OCI-M2 (cell line): ENCODE results near the gene SPC25.
"Not testable (repeated sequence)": the region's sequence is repeated elsewhere in the genome, so short reads cannot be mapped to it uniquely, and the experiment has no call there.

Experiments
- DNase-seq: peaks from one replicate; lab custom pipeline; 2025; ENCODE audit not compliant: unreplicated experiment; lab: John Stamatoyannopoulos, UW

Gene SPC25, protein sequence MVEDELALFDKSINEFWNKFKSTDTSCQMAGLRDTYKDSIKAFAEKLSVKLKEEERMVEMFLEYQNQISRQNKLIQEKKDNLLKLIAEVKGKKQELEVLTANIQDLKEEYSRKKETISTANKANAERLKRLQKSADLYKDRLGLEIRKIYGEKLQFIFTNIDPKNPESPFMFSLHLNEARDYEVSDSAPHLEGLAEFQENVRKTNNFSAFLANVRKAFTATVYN

DNA sequence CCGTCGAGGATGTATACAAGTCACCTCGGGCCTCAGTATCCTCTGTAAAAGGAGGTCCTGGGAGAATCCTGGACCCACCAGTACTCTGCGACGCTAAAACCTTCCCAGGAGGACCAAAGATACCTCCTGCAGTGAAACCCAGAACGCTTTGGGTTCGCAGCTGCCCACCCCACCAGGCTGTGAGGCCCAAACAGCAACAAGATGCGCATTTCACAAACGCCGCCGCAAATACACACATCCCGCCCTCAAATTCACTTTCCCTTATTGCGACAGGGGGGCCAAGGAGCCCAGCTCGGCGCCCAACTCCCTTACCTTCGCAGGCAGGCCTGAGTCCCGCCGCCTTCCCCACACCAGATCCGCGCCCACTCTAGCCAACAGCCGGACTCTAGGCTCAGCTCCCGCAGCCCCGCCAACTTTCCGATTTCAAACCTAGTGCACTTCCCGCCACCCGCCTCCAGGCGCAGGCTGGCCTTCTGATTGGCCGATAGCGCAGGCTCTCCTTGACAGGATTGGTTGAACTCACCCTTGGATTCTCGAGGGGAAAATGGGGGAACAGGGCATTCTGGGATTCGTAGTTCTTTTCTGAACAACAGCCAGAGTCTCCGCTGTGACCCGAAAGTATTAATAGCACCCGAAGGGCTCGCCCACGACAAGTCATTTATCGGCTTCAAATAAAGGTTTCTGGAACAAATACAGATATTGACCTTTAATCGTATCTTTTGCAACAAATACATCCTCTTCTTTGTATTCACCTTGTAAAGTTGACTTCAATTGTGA lies at the start of gene SPC25:
SPC25 (minus strand) TSS at position 425 of the 777 bp plus-strand sequence. CDS start 911 bp downstream, outside the sequence.
- DNase-seq, result peak; percentile 63

DNA sequence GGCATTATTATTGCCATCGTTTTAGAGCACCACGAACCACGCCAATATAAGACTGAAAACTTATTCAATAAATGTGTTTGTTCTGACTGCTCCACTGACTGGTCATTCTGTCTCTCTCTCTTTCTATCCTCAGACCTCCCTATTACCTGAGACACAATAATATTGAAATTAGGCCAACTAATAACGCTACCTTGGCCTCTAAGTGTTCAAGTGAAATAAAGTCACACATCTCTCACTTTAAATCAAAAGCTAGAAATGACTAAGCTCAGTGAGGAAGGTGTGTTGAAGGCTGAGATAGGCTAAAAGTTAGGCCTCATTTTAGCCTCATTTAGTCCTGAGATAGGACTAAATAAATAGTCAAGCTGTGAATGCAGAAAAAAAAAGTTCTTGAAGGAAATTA lies 49.7 kb upstream of the SPC25 start:
- no peak for DNase-seq

DNA sequence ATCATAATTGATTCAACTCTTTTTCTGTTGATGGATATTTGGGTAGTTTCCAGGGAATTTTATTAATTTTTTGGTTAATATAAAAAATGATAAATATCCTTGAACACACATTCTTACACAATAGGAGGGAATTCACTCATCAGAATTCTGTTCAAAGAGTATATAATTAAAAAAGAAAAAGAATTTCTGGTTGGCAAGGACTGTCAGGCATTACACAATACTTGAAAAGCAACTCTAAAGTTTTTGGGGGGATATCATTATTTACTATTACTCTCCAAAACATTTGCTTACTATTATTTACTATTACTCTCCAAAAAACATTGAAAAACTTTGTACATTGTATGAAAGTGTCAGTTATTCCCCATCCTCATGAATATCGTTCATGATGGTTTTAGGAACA lies 48.8 kb upstream of the SPC25 start:
- DNase-seq, result no peak

DNA sequence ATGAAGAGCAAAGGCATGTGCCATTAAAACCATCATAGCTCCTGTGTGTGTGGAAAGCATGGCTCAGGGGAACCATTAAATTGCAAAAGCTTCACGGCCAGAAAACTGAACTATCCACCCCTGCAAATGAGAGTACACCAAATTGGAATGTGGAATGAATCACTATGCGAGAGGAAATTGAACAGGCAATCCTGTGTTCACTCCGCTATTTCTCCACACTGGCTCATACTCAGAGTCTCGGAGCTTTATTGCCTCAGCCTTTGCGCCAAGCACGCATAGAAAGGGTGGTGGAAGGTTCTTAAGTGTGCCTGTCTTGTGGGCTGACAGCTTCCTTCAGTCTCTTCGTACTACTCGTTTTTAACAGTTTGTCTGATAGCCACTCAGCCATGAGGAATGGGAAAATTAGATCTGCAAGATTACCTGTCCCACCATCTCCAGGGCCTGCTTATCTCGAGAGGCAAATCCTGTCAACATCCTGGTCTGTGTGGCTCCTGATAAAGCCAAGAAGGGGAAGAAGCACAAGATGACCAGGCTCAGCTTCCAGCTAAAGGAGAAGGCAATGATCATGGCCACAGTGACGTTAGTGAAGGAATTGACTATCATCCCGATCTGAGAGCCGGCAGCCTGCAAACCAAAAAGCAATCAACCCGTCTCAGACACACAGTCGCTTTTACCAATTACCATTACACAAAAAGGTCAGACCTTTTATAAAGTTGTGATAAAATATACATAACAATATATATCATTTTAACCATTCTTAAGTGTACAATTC lies 45.8 kb upstream of the SPC25 start:
- peak; percentile 51 for DNase-seq

DNA sequence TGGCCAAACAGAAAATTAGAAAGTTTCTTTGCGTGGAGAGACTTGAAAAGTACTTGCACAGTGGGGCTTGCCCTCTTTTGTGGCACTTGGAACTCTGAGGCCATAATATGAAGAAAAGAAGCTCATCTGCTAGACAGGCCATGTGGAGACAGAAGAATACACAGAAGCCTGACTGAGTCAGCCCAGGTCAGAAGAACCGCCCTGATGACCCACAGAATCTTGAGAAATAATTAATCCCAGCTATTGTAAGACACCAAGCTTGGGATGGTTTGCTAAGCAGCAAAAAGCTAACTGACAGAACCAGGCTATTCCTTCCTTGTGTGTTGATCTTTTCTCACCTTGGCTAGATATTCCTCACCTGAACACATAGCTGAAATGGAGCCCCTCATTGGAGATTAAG lies 44.6 kb upstream of the SPC25 start:
- DNase-seq, result no peak

DNA sequence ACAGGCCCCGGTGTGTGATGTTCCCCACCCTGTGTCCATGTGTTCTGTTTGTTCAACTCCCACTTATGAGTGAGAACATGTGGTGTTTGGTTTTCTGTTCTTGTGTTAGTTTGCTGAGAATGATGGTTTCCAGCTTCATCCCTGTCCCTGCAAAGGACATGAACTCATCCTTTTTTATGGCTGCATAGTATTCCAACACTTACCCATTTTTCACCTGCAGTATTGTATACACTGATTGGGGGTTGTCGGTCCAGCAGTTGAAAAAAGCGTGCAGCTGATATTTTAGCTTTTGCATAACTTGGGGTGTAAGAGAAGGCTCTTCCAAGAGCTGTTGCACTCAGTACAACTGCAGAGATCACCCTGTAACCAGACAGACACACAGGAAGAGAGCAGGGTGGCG lies 41.9 kb upstream of the SPC25 start:
- not testable (repeated sequence) for DNase-seq

DNA sequence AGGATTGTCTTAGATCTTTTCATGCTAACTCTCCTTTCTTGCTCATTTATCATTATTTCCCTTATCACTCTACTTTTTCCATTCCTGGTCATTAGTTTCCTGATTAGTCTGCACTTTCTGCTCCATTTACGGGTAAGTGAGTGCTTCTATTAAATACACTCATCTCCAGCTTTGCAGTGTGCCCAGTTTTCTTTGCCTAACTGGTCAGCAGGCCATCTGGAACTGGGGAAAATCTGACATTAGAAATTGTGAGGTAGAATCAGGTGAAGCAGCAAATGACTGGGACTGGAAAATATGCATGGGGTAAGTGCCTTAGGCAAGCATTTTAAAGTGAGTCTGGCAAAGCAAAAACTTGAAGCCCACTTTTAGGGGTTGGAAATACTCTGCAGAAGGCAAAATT lies 40.0 kb upstream of the SPC25 start:
- DNase-seq, result no peak

DNA sequence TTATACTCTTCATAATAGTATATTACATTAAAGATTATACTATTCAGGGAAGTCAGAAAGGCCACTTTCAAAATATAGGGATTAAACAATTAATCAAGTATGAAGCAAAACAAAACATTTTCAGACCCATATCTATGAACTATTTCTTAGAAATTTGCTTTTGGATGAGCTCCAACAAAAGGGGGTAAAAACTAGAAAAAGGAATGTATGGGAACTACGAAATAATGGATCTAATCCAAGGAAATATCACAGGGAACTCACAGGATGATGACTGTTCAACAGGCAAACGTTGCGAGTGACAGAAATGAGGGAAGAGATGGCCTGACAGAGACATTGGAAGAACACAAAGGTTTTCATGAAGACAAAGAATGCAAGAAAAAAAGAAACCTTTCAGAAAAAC lies 38.8 kb upstream of the SPC25 start:
- DNase-seq, result no peak

DNA sequence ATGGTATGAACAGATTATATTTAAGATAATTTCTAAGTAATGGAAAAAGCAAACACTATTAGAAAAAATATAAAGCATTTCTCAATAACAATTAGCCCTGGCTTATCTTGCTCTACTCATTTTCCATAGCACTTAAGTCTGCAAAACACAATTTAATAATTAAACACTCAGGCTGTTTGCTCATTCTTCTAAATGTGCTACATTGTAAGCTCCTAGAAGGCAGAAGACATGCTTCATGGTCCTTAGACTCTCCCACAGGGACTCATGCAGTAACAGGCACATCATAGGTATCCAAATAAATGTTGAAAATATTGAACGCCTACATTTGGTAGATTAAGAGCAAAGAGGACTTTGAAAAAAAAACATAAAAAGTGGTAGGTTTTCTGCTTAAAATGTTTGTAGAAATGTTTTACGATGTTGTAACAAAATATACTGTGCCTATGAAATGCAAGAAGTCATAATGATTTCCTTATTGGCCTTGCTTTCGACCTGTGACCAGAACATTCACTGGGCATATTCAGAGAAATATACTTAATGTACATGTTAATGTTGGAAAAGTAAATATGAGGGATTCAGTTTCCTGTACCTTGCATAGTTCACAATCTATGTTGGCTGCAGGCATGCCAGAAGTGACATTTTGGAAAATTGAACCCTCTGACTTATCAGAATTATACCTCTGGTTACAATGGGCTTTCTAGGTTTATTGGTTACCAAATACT lies 38.0 kb upstream of the SPC25 start:
- DNase-seq, result no peak

DNA sequence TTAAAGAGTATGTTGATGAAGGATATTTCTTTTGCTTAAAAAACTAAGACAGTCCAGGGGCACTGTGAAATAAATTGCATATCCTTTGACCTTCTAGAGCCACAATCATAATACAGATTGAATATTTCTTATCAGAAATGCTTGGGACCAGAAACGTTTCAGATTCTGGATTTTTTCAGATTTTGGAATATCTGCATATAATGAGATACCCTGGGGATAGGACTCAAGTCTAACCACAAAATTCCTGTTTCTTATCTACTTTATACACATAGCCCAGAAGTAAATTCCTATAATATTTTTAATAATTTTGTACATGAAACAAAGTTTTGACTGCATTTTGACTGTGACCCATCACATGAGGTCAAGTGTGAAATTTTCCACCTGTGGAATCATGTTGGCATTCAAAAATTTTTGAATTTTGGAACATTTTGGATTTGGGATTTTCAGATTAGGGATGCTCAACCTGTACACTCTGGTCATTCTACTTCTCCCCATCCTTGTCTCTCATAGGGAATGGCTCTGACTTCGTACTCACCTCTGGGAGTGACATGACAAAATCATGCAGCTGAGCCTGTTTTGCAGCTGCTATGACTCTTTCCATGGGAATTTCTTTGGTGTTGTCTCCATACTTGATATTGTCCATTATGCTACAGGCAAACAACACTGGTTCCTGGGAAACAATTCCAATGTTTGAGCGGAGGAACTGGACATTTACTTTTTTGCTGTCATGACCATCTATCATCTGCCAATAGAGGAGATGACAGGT lies 36.6 kb upstream of the SPC25 start:
- no peak for DNase-seq

DNA sequence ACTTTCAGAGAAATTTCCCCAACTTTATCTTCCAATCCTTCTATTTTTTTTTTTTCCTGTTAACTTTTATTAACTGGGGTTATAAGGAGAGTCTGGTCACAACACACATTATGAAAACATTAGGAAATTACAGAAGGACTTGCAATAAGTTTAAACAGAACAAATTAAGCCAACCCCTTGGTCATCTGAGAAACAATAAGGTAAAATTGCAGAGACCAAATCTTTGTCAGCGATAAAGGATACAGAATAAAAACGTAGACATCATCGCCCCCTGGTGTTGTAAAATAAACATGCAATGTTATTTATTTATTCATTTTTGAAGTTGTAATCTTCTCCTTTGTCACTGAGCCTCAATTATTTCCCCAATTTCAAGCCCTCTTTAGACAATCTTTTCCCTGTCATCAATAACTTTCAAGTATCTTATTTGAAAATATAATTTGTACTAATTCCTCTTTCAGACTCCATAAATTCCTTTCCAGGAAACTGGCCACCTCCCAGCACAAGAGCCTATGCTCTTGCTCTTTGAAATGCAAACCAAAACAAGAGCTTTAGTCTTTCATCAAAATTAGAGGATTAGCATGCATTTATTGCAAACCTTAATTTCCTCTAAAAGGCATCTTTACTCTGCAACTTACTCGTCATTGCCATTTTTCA lies 30.4 kb upstream of the SPC25 start:
- peak; percentile 14 for DNase-seq

DNA sequence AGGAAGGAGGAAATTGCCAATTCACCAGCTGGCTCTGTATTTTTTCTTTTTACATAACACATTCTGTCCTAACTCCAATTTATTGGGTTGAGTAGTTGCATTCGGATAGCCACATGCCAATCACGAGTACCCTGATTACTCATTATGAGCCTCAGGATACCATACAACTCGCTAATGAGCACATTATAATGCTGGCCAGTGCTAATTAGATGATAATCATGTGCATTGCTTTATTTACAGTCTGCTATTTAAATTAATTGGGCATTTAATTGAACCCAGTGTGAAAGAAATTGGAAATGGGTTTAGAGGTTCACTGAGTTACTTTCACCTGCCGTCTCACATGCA lies 26.1 kb upstream of the SPC25 start:
- no peak for DNase-seq

DNA sequence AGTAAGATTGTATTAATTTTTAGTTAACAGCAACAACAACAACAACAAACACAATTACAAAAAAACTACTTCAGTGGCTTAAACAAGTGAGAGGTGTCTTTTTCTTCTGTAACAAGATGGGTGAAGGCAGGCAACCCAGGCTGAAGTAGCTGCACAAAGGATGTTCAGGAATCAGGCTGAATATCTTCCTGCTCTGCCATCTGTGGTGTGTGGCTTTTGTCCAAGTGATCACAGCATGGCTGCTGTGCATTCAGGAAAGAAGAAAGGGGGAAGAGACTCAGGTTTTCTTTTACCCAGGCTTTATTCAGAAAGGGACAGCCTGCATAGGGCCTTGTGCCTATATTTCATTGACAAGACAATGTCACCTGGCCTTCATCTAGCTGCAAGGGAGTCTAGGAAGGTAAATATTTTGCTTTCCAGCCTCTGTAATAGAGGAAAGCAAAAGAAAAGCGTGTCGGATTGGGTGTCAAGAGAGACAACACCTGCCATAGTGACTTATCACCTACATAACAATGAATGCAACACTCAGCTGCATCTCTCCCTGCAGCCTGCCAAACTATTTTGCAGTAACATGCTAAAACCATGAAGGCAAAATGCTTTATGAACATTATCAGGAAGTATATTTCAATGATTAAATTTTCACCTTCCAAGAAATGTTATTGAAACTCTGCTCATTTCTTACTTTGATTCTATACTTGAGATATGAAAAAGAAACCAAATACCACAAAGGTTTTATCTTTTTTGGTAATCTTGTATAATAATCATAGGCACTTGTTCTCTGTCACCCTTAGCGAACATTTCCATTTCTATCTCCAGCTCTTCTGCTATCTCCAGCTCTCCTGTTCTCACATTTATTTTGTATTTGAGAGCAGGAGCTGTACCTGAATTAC lies 25.5 kb upstream of the SPC25 start:
- DNase-seq, result no peak

DNA sequence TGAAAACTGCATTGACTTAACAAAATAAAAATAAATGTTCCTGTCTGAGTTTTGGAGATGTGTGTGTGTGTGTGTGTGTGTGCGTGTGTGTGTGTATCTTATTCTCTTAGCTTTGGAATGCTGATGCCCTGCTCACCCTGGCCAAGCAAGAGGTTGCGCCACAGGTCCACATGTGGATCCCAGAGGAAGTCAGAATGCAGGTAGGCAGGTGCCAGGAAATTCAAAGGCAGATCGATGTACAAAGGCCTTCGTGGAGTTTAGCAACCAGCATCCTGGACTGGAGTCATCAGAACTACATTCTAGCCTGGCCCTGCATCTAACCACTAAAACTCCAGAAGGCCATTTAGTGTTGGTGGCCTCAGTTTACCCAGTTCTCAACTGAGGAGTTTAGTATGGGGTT lies 23.3 kb upstream of the SPC25 start:
- DNase-seq, result no peak

DNA sequence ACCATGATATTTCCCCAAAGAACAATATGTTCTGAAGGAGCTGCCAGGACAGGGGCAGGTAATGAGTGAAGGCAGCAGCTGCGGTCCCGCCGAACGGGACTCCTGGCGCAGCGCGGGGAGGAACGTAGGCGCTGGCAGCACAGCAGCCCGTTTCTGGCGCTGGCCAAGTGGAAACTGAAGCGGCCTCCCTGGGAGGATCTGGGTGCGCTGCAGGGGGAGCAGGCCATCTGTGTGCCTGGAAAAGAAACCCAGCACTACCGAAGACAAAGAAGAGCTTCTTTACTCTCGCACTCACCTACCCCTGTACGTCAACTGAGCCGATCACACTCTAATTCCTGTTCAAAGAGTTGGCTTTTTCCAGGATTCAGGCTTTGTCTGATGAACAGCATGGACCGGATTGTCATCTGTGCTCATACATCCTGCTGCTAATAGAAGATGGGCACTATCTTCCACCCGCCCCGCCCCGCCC lies 22.7 kb upstream of the SPC25 start:
- no peak for DNase-seq

DNA sequence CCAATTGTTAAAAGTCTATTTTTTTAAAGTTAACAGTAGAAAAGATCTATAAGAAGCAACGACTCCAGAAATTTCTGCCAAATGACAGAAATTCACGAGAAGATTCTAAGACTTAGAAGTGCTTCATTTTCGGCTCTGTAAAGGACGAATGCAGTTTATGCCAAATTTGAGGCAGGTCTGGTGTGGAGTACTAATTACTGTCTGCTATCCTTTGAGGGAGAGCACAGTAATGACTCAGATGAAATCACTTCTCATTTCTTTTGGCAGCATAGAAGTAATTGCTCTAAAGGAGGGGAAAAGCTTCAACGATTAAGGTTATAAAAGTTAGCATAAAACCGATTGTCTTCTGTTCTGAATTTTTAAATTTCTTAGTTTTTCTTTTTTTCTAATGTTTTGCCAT lies 22.2 kb upstream of the SPC25 start:
- DNase-seq, result no peak

DNA sequence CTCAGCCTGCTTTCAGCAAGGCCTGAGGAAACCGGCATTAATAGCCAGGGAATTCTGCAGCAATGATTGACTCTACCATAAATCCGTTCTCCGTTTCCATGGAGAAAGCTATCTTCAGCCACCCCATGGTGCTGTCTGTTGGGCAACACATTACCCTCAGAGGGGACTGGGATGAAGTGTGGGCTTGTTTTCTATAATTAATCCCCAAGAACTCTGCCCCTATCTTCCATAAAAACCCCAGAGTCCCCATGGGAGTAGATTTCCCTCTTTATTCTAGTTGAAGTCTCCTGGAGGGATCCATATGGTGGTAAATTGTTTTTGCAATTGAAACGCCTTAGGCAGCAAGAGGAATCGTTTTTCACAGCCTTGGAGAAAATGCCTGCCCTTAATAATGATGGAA lies 20.1 kb upstream of the SPC25 start:
- DNase-seq, result no peak

DNA sequence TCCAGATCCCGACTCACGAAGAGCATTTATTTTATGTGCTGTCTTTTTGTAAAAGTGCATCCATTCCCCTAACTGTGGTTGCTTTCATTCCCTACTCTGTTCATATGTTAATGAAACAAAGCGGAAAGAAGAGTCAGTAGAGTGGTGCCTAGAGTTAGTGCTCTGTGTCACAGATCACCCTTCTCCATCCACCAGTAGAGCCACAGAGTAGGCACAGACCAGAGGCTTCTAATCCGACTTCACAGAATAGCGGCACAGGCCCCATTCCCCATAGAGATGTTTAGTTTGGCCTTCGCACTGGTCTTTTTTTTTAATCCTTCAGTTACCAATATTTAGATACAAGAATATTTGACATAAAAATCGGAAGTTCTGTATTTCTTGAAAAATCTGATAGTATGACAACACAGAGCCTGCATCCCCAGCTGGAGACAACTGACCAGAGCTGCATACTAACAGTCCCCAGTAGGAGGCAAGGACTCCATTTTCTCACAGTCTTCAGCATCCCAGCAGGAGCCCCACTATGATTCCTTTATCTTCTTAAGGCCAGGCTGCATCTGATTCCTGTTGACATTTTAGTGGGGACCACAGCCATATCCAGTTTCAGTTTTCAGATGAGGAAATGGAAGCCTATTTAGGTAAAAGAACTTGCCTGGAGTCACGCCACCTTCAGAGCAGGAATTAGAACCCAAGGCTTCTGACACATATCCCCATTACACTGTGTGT lies 17.9 kb upstream of the SPC25 start:
- no peak for DNase-seq
